A549 (cell line): ENCODE data around the gene MPND. TPM values are rescaled to one million over a fixed set of nuclear protein-coding genes. Genes with fewer than 3 reads are reported as not detected.

Source experiments
- ATOH8 ChIP-seq: fragments of 250-450 bp; sonication (Bioruptor Pico); IDR thresholded peaks from 2 replicates; pipeline ENCODE4 v1.5.0; 2020; ENCODE audit warnings: low read depth, mild to moderate bottlenecking, moderate library complexity
- CBX8 ChIP-seq: fragments of 200-600 bp; sonication (generic); IDR thresholded peaks from 2 replicates; pipeline ENCODE4 v1.6.1; 2016
- E2F6 ChIP-seq: IDR thresholded peaks from 2 replicates; pipeline ENCODE4 v1.6.1; 2012; ENCODE audit warnings: low read depth, borderline replicate concordance
- ELK1 ChIP-seq: fragments of 150-350 bp; IDR thresholded peaks from 2 replicates; pipeline ENCODE4 v1.6.1; 2014; ENCODE audit warnings: low read depth, mild to moderate bottlenecking, low read length
- ESRRA ChIP-seq: fragments of 150-350 bp; IDR thresholded peaks from 2 replicates; pipeline ENCODE4 v1.6.1; 2014; ENCODE audit warnings: mild to moderate bottlenecking, low read length, borderline replicate concordance
- FOSB ChIP-seq: fragments of 250-450 bp; sonication (Bioruptor Pico); IDR thresholded peaks from 2 replicates; pipeline ENCODE4 v1.5.0; 2020; ENCODE audit warnings: mild to moderate bottlenecking, moderate library complexity
- FOXS1 ChIP-seq: fragments of 250-450 bp; sonication (Bioruptor Pico); IDR thresholded peaks from 2 replicates; pipeline ENCODE4 v1.5.0; 2020; ENCODE audit warnings: mild to moderate bottlenecking, moderate library complexity
- GATA3 ChIP-seq: IDR thresholded peaks from 2 replicates; pipeline ENCODE4 v1.6.1; 2012; ENCODE audit warnings: borderline replicate concordance
- HDAC2 ChIP-seq: fragments of 200-600 bp; sonication (generic); IDR thresholded peaks from 2 replicates; pipeline ENCODE4 v1.6.1; 2016
- HEYL ChIP-seq: fragments of 250-450 bp; sonication (Bioruptor Pico); IDR thresholded peaks from 2 replicates; pipeline ENCODE4 v1.8.0; 2021; ENCODE audit warnings: mild to moderate bottlenecking, moderate library complexity
- HMGXB4 ChIP-seq: fragments of 250-450 bp; sonication (Bioruptor Pico); IDR thresholded peaks from 2 replicates; pipeline ENCODE4 v1.5.0; 2021; ENCODE audit warnings: mild to moderate bottlenecking, moderate library complexity, borderline replicate concordance
- HOXB5 ChIP-seq: fragments of 250-450 bp; sonication (Bioruptor Pico); IDR thresholded peaks from 2 replicates; pipeline ENCODE4 v1.5.0; 2020; ENCODE audit warnings: mild to moderate bottlenecking, moderate library complexity
- JUN ChIP-seq, 2 experiments: fragments of >200 bp; sonication (Bioruptor Twin); formaldehyde crosslinking; IDR thresholded peaks; 2 replicates in 1 of 2; 3 replicates in 1 of 2; pipeline ENCODE4 v1.6.1; 2016 to 2017
- JUNB ChIP-seq: fragments of >200 bp; sonication (Bioruptor Twin); formaldehyde crosslinking; IDR thresholded peaks from 2 replicates; pipeline ENCODE4 v1.6.1; 2016
- KDM1A ChIP-seq: fragments of 200-600 bp; sonication (generic); IDR thresholded peaks from 2 replicates; pipeline ENCODE4 v1.6.1; 2016; ENCODE audit warnings: low read depth, mild to moderate bottlenecking
- KDM5A ChIP-seq: fragments of 200-600 bp; sonication (generic); IDR thresholded peaks from 2 replicates; pipeline ENCODE4 v1.6.1; 2016; ENCODE audit warnings: antibody characterized with exemption, mild to moderate bottlenecking
- MAFK ChIP-seq: fragments of 450-650 bp; IDR thresholded peaks from 2 replicates; pipeline ENCODE4 v1.6.1; 2014; ENCODE audit not compliant: partially characterized antibody
- MYC ChIP-seq: IDR thresholded peaks from 2 replicates; pipeline ENCODE4 v1.6.1; 2012; ENCODE audit warnings: mild to moderate bottlenecking, inconsistent platforms, low read length, improper control_type of control experiment, borderline replicate concordance
- NFE2L2 ChIP-seq: fragments of 150-350 bp; conservative IDR thresholded peaks from 2 replicates; pipeline ENCODE4 v1.6.1; 2014; ENCODE audit warnings: low read length
- NPAS2 ChIP-seq: fragments of 250-450 bp; sonication (Bioruptor Pico); IDR thresholded peaks from 2 replicates; pipeline ENCODE4 v1.8.0; 2022; ENCODE audit warnings: mild to moderate bottlenecking, moderate library complexity, borderline replicate concordance
- NR3C1 ChIP-seq: fragments of >200 bp; sonication (Bioruptor Twin); formaldehyde crosslinking; IDR thresholded peaks from 3 replicates; pipeline ENCODE4 v1.6.1; 2017
- PBX3 ChIP-seq: IDR thresholded peaks from 2 replicates; pipeline ENCODE4 v1.6.1; 2012
- PHF8 ChIP-seq: fragments of 200-600 bp; sonication (generic); IDR thresholded peaks from 2 replicates; pipeline ENCODE4 v1.6.1; 2016; ENCODE audit warnings: low read depth, mild to moderate bottlenecking, antibody characterized with exemption, moderate library complexity, borderline replicate concordance
- POLR2A ChIP-seq: IDR thresholded peaks from 2 replicates; pipeline ENCODE4 v1.6.1; 2012; ENCODE audit warnings: mild to moderate bottlenecking, low read length
- POLR2AphosphoS2 ChIP-seq: conservative IDR thresholded peaks from 2 replicates; pipeline ENCODE4 v1.6.1; 2012; ENCODE audit warnings: low read length, improper control_type of control experiment, inconsistent platforms
- RAD21 ChIP-seq, 2 experiments: fragments of >200 bp in 1 of 2; sonication (Bioruptor Twin) in 1 of 2; formaldehyde crosslinking in 1 of 2; IDR thresholded peaks in 1 of 2; conservative IDR thresholded peaks in 1 of 2; 2 replicates in 1 of 2; 3 replicates in 1 of 2; pipeline ENCODE4 v1.6.1; 2012 to 2018; ENCODE audit warnings: inconsistent platforms in 1 of 2
- RCOR1 ChIP-seq: fragments of 150-350 bp; IDR thresholded peaks from 2 replicates; pipeline ENCODE4 v1.6.1; 2014; ENCODE audit warnings: antibody characterized with exemption, low read length, low read depth
- REST ChIP-seq: fragments of 200-600 bp; sonication (generic); IDR thresholded peaks from 2 replicates; pipeline ENCODE4 v1.6.1; 2016; ENCODE audit warnings: antibody characterized with exemption, mild to moderate bottlenecking, moderate library complexity
- RNF2 ChIP-seq: fragments of 200-600 bp; sonication (generic); IDR thresholded peaks from 2 replicates; pipeline ENCODE4 v1.6.1; 2016; ENCODE audit warnings: low read depth, mild to moderate bottlenecking, antibody characterized with exemption, moderate library complexity, borderline replicate concordance
- SREBF2 ChIP-seq: fragments of 450-650 bp; IDR thresholded peaks from 2 replicates; pipeline ENCODE4 v1.6.1; 2014; ENCODE audit warnings: mild to moderate bottlenecking, moderate library complexity
- TFCP2L1 ChIP-seq: fragments of 250-450 bp; sonication (Bioruptor Pico); IDR thresholded peaks from 2 replicates; pipeline ENCODE4 v1.5.0; 2021; ENCODE audit warnings: mild to moderate bottlenecking
- TP53 ChIP-seq: fragments of 250-450 bp; sonication (Bioruptor Pico); IDR thresholded peaks from 2 replicates; pipeline ENCODE4 v1.5.0; 2021; ENCODE audit warnings: mild to moderate bottlenecking, moderate library complexity
- ZC3H11A ChIP-seq: fragments of 450-650 bp; IDR thresholded peaks from 2 replicates; pipeline ENCODE4 v1.6.1; 2014; ENCODE audit warnings: antibody characterized with exemption, mild to moderate bottlenecking
- ZFP36 ChIP-seq: fragments of 450-650 bp; IDR thresholded peaks from 2 replicates; pipeline ENCODE4 v1.6.1; 2014; ENCODE audit warnings: borderline replicate concordance; ENCODE audit not compliant: partially characterized antibody
- polyA plus RNA-seq, 4 experiments: library from polyadenylated mRNA; depleted of rRNA in 3 of 4; stranded (reverse); fragments of >200 nt; fragmentation: RNase III in 1 of 4; extraction: RNeasy Plus Mini Kit Qiagen cat#74134 plus additional on column Dnase treatment in 1 of 4; gene quantifications; 2 replicates in 3 of 4; 3 replicates in 1 of 4; pipeline ENCODE4 v1.2.3, GENCODE V29; 2011 to 2017

Gene MPND
- polyA plus RNA-seq, 2 of the 4 experiments (the other 2 are of a cell fraction) = 3.5 to 14.5 TPM

- TF ChIP-seq JUNB (no peak), KDM5A (peak; percentile 59; the same call in 1 of the 2 replicates), PBX3 (peak; percentile 86), MAFK (no peak), RCOR1 (no peak), KDM1A (no peak; the same call in 1 of the 2 replicates), E2F6 (0 out of 2 replicates have a peak, but pooled peaks have one; percentile 71), RAD21 (conservative IDR thresholded peaks at IDR 0.05 in 1 of 2, IDR thresholded peaks at IDR 0.05 in 1 of 2) (no peak), MYC (no peak), REST (peak; percentile 100), CBX8 (no peak), ZFP36 (no peak), GATA3 (peak; percentile 56; the same call in 1 of the 2 replicates), HOXB5 (CRISPR knock-in tag) (0 out of 2 replicates have a peak, but pooled peaks have one; percentile 25), NFE2L2 (no peak), HDAC2 (no peak), ELK1 (no peak), HEYL (no peak), FOSB (CRISPR knock-in tag) (no peak), RNF2 (no peak), PHF8 (peak; percentile 55; the same call in 1 of the 2 replicates), TP53 (CRISPR knock-in tag) (0 out of 2 replicates have a peak, but pooled peaks have one; percentile 46), JUN (IDR thresholded peaks at IDR 0.05) (peak in 1 of 2 experiments; percentile 51; a peak in 2 of 5 replicates), HMGXB4 (CRISPR knock-in tag) (no peak), SREBF2 (no peak), ATOH8 (CRISPR knock-in tag) (no peak), POLR2AphosphoS2 (no peak), NR3C1 (no peak), ESRRA (no peak), NPAS2 (no peak), ZC3H11A (no peak), POLR2A (no peak), TFCP2L1 (no peak), FOXS1 (CRISPR knock-in tag) (no peak)
Observed at GRCh38 chr19:4402171-4403004, 59.0 kb downstream of the MPND start, which contains the start of gene CHAF1A (continued).
